ENCODE measurements around the gene SH3RF3. TPM values are rescaled to one million over a fixed set of nuclear protein-coding genes. Genes with fewer than 3 reads are reported as not detected.
A peak's percentile ranks its signal among the peaks of the same experiment; 100 is the strongest.

The SH3RF3 gene
- total and polyA plus RNA-seq, 10 of the 15 experiments (the other 5 are each of a cell fraction or from before 2014, with no cell fraction given) = 0.08 to 8.8 (median 2.3) TPM

- CTCF ChIA-PET = interaction anchor here (0.6 to 6.1 kb wide), 3 partner anchors 76 to 375 kb away, joined by 3 to 48 read pairs (median 4); no protein-coding TSS in a partner anchor
- no peaks in the 10 kb centered on the region for H3K36me3 ChIP-seq (ENCODE audit: control insufficient read depth in 2 of 2, insufficient read depth in 2 of 2, low read length in 1 of 2)
- no peaks in the 10 kb centered on the region for H4K20me1 ChIP-seq (ENCODE audit: control insufficient read depth, insufficient read depth)
- WGBS (ENCODE audit: insufficient coverage, insufficient replicate concordance, low lambda C conversion rate, missing lambda C conversion rate) = 38% methylated on average over 8 of the region's 8 CpGs
- TF ChIP-seq PKNOX1 (IDR thresholded peaks at IDR 0.05) (0 out of 2 replicates have a peak, but pooled peaks have one; percentile 44), CREM (IDR thresholded peaks at IDR 0.05; ENCODE audit: low read depth) (no peak), YBX1 (IDR thresholded peaks at IDR 0.05) (no peak), MXI1 (IDR thresholded peaks at IDR 0.05; ENCODE audit: low read depth, low read length) (no peak), RUNX3 (IDR thresholded peaks at IDR 0.05; ENCODE audit: low read length) (peak; percentile 73), ZNF217 (IDR thresholded peaks at IDR 0.05) (no peak), BRCA1 (IDR thresholded peaks at IDR 0.05; ENCODE audit: low read depth, low read length) (no peak), POLR2AphosphoS2 (IDR thresholded peaks at IDR 0.05; ENCODE audit: low read depth, low read length) (no peak), SIN3A (IDR thresholded peaks at IDR 0.05; ENCODE audit: low read depth, low read length) (no peak), BHLHE40 (IDR thresholded peaks at IDR 0.05; ENCODE audit: borderline replicate concordance in 1 of 2, low read depth in 2 of 2, low read length in 1 of 2) (0 out of 4 replicates have a peak, but pooled peaks of 1 of the 2 experiments have one; percentile 9), HDAC2 (IDR thresholded peaks at IDR 0.05) (no peak), CBX5 (IDR thresholded peaks at IDR 0.05; ENCODE audit: low read depth) (no peak), SMAD5 (IDR thresholded peaks at IDR 0.05; ENCODE audit: low read depth) (no peak), BACH1 (IDR thresholded peaks at IDR 0.05; ENCODE audit: borderline replicate concordance) (no peak), CHD1 (IDR thresholded peaks at IDR 0.05; ENCODE audit: low read depth, low read length) (no peak), SREBF2 (IDR thresholded peaks at IDR 0.05; ENCODE audit: low read length) (no peak), LARP7 (IDR thresholded peaks at IDR 0.05) (no peak), SIX5 (IDR thresholded peaks at IDR 0.05; ENCODE audit: low read depth, low read length, severe bottlenecking) (no peak), USF1 (IDR thresholded peaks at IDR 0.05; ENCODE audit: borderline replicate concordance, extremely low read length, insufficient read depth, low read depth, low read length) (no peak), IRF5 (IDR thresholded peaks at IDR 0.05; ENCODE audit: borderline replicate concordance) (no peak), SMC3 (IDR thresholded peaks at IDR 0.05; ENCODE audit: borderline replicate concordance, low read length) (no peak)
- no peak overlapping the region for H3K27ac ChIP-seq (ENCODE audit: control insufficient read depth, insufficient read depth)
- FAIRE-seq = no peak
- peaks cover 0 to 2% of the 10 kb centered on the region in 2 experiments; a peak in 3 of 4 replicates for H3K27me3 ChIP-seq (replicated peaks in 1 of 2; ENCODE audit: control insufficient read depth in 2 of 2, insufficient read depth in 2 of 2, low read length in 1 of 2)
- H3K9me3 ChIP-seq (replicated peaks; ENCODE audit: control insufficient read depth, insufficient read depth, low read length) = no peaks in the 10 kb centered on the region
- no peak overlapping the region for H2AFZ ChIP-seq (ENCODE audit: control insufficient read depth, low read depth, low read length)
- H3K79me2 ChIP-seq (ENCODE audit: control insufficient read depth, insufficient read depth, low read length) = peaks cover 6% of the 10 kb centered on the region
- peaks cover 5% of the 10 kb centered on the region for H3K4me1 ChIP-seq (ENCODE audit: control insufficient read depth, insufficient read depth, low read length)
- POLR2A ChIA-PET = no interaction called here
- RAD21 ChIA-PET (ENCODE audit: unreplicated experiment) = interaction anchor here (1.4 kb wide), 1 partner anchor 197 kb away, joined by 4 read pairs; no protein-coding TSS in a partner anchor
- peak overlapping the region; percentile 30; the same call in 1 of the 2 replicates for H3K4me2 ChIP-seq (ENCODE audit: control insufficient read depth, insufficient read depth)
- peak; percentile 69 for ATAC-seq
- SMC1A ChIA-PET (ENCODE audit: uncharacterized antibody, unreplicated experiment) = interaction anchor here (1.1 to 5.0 kb wide), 8 partner anchors 9 to 373 kb away, joined by 3 to 48 read pairs (median 4); no protein-coding TSS in a partner anchor
- intact Hi-C loops (cut with micrococcal nuclease; ENCODE audit: unreplicated experiment) = loop anchor here (5.0 kb wide), 1 partner anchor 122 kb away; no protein-coding TSS in a partner anchor
- in situ Hi-C loops (cut with MboI) = loop anchor here (5.0 kb wide), 1 partner anchor 52 kb away; no protein-coding TSS in a partner anchor
- DNase-seq (ENCODE audit: low read depth, low spot score) = no peak
- no peak overlapping the region for H3K4me3 ChIP-seq
- no TSS peak for BruUV-seq (replicated peaks)
- no peak overlapping the region for H3K9ac ChIP-seq (ENCODE audit: control insufficient read depth, insufficient read depth, low read length)
These were observed 5.8 kb downstream of the SH3RF3 start for GRCh38 chr2:109134741-109135358.

All from GM12878 (cell line).